Nephron progenitor cell (in vitro differentiated cells): ENCODE results near the gene ERICH3.

ENCODE experiments used
- DNase-seq: peaks from one replicate; pipeline ENCODE4 v3.0.0; 2021
- H3K27ac Mint-ChIP-seq: 2 replicates; pipeline ENCODE4 v1.8.0; 2021; ENCODE audit warnings: mild to moderate bottlenecking, moderate library complexity, mixed read lengths
- H3K27me3 Mint-ChIP-seq: 2 replicates; pipeline ENCODE4 v1.8.0; 2021; ENCODE audit warnings: mild to moderate bottlenecking, low read depth, mixed read lengths; ENCODE audit not compliant: poor library complexity
- H3K36me3 Mint-ChIP-seq: 2 replicates; pipeline ENCODE4 v1.8.0; 2021; ENCODE audit warnings: low read depth, mixed read lengths
- H3K4me1 Mint-ChIP-seq: 2 replicates; pipeline ENCODE4 v1.8.0; 2021; ENCODE audit warnings: mixed read lengths
- H3K4me3 Mint-ChIP-seq: 2 replicates; pipeline ENCODE4 v1.8.0; 2021; ENCODE audit warnings: mild to moderate bottlenecking, moderate library complexity, mixed read lengths
- H3K9me3 Mint-ChIP-seq: 2 replicates; pipeline ENCODE4 v1.8.0; 2021; ENCODE audit warnings: mild to moderate bottlenecking, moderate library complexity, mixed read lengths
- CTCF ChIP-seq: fragments of 200-600 bp; sonication (generic); IDR thresholded peaks from 2 replicates; pipeline ENCODE4 v1.5.0; 2021; ENCODE audit warnings: antibody characterized with exemption

ERICH3 gene

GRCh38 chr1:74641876-74642275, 31.7 kb downstream of the ERICH3 start:
- H3K27ac Mint-ChIP-seq: no peak overlapping the region
- no peaks in the 10 kb centered on the region for H3K27me3 Mint-ChIP-seq
- no peak for TF ChIP-seq CTCF
- DNase-seq: no peak
- no peak overlapping the region for H3K4me3 Mint-ChIP-seq
- peaks cover 29% of the 10 kb centered on the region for H3K4me1 Mint-ChIP-seq
- no peaks in the 10 kb centered on the region for H3K9me3 Mint-ChIP-seq
- H3K36me3 Mint-ChIP-seq: no peaks in the 10 kb centered on the region

GRCh38 chr1:74641161-74641560, 32.4 kb downstream of the ERICH3 start:
- Mint-ChIP-seq H3K4me1 (peaks cover 25% of the 10 kb centered on the region), H3K36me3 (no peaks in the 10 kb centered on the region), H3K9me3 (no peaks in the 10 kb centered on the region), H3K4me3 (no peak overlapping the region), H3K27ac (no peak overlapping the region), H3K27me3 (no peaks in the 10 kb centered on the region)
- no peak for DNase-seq
- TF ChIP-seq CTCF: no peak

GRCh38 chr1:74637296-74637695, 36.3 kb downstream of the ERICH3 start:
- Mint-ChIP-seq H3K27ac (no peak overlapping the region), H3K4me1 (no peaks in the 10 kb centered on the region), H3K36me3 (no peaks in the 10 kb centered on the region), H3K9me3 (no peaks in the 10 kb centered on the region), H3K4me3 (no peak overlapping the region), H3K27me3 (no peaks in the 10 kb centered on the region)
- DNase-seq: no peak
- no peak for TF ChIP-seq CTCF

GRCh38 chr1:74629283-74629682, 44.3 kb downstream of the ERICH3 start:
- Mint-ChIP-seq H3K27me3 (peaks cover 4% of the 10 kb centered on the region), H3K27ac (no peak overlapping the region), H3K4me1 (no peaks in the 10 kb centered on the region), H3K9me3 (no peaks in the 10 kb centered on the region), H3K4me3 (no peak overlapping the region), H3K36me3 (no peaks in the 10 kb centered on the region)
- no peak for TF ChIP-seq CTCF
- DNase-seq: no peak

GRCh38 chr1:74623716-74624115, 49.9 kb downstream of the ERICH3 start:
- H3K4me3 Mint-ChIP-seq: no peak overlapping the region
- H3K27ac Mint-ChIP-seq: no peak overlapping the region
- TF ChIP-seq CTCF: no peak
- H3K36me3 Mint-ChIP-seq: no peaks in the 10 kb centered on the region
- no peaks in the 10 kb centered on the region for H3K9me3 Mint-ChIP-seq
- no peak for DNase-seq
- H3K27me3 Mint-ChIP-seq: peaks cover 4% of the 10 kb centered on the region
- H3K4me1 Mint-ChIP-seq: no peaks in the 10 kb centered on the region

- no peaks in the 10 kb centered on the region for H3K36me3 Mint-ChIP-seq
- no peak overlapping the region for H3K4me3 Mint-ChIP-seq
- H3K4me1 Mint-ChIP-seq: no peaks in the 10 kb centered on the region
- peaks cover 4% of the 10 kb centered on the region for H3K27me3 Mint-ChIP-seq
- DNase-seq: no peak
- H3K9me3 Mint-ChIP-seq: no peaks in the 10 kb centered on the region
- TF ChIP-seq CTCF: no peak
- no peak overlapping the region for H3K27ac Mint-ChIP-seq
These were observed 53.4 kb downstream of the ERICH3 start for GRCh38 chr1:74620242-74620641.
